Measurements from ENCODE around the gene PHTF1. TPM values are rescaled to one million over a fixed set of nuclear protein-coding genes. Genes with fewer than 3 reads are reported as not detected.

PHTF1 gene
- total RNA-seq, 1 experiment from 2014 or later, result 14.9 TPM

GRCh38 chr1:113763661-113764060 lies 4.4 kb upstream of the PHTF1 start:
- no peak for DNase-seq
- Mint-ChIP-seq H3K27me3 (ENCODE audit: unreplicated experiment) (no peaks in the 10 kb centered on the region), H3K36me3 (ENCODE audit: insufficient read depth, unreplicated experiment) (peaks cover 14% of the 10 kb centered on the region), H3K4me3 (ENCODE audit: low read depth, unreplicated experiment) (no peak overlapping the region), H3K27ac (ENCODE audit: unreplicated experiment) (no peak overlapping the region), H3K4me1 (ENCODE audit: low read depth, unreplicated experiment) (no peaks in the 10 kb centered on the region), H3K9me3 (ENCODE audit: low read depth, unreplicated experiment) (no peaks in the 10 kb centered on the region)
- no TSS peak for BruUV-seq (replicated peaks)
- no peak for TF ChIP-seq CTCF (IDR thresholded peaks at IDR 0.05; ENCODE audit: unreplicated experiment)
- CTCF ChIA-PET, result no interaction called here
- intact Hi-C loops (cut with micrococcal nuclease; ENCODE audit: unreplicated experiment), result no loop called here

GRCh38 chr1:113761937-113762336 lies 2.7 kb upstream of the PHTF1 start:
- Mint-ChIP-seq H3K36me3 (ENCODE audit: insufficient read depth, unreplicated experiment) (peaks cover 25% of the 10 kb centered on the region), H3K4me3 (ENCODE audit: low read depth, unreplicated experiment) (no peak overlapping the region), H3K27me3 (ENCODE audit: unreplicated experiment) (no peaks in the 10 kb centered on the region), H3K27ac (ENCODE audit: unreplicated experiment) (no peak overlapping the region), H3K9me3 (ENCODE audit: low read depth, unreplicated experiment) (no peaks in the 10 kb centered on the region), H3K4me1 (ENCODE audit: low read depth, unreplicated experiment) (no peaks in the 10 kb centered on the region)
- BruUV-seq (replicated peaks), result no TSS peak
- intact Hi-C loops (cut with micrococcal nuclease; ENCODE audit: unreplicated experiment), result no loop called here
- no peak for TF ChIP-seq CTCF (IDR thresholded peaks at IDR 0.05; ENCODE audit: unreplicated experiment)
- DNase-seq, result no peak
- CTCF ChIA-PET, result no interaction called here

- Mint-ChIP-seq H3K4me1 (ENCODE audit: low read depth, unreplicated experiment) (no peaks in the 10 kb centered on the region), H3K9me3 (ENCODE audit: low read depth, unreplicated experiment) (no peaks in the 10 kb centered on the region), H3K27me3 (ENCODE audit: unreplicated experiment) (no peaks in the 10 kb centered on the region), H3K36me3 (ENCODE audit: insufficient read depth, unreplicated experiment) (peaks cover 25% of the 10 kb centered on the region), H3K27ac (ENCODE audit: unreplicated experiment) (peak overlapping the region; percentile 35), H3K4me3 (ENCODE audit: low read depth, unreplicated experiment) (peak overlapping the region; percentile 71)
- TF ChIP-seq CTCF (IDR thresholded peaks at IDR 0.05; ENCODE audit: unreplicated experiment), result no peak
- intact Hi-C loops (cut with micrococcal nuclease; ENCODE audit: unreplicated experiment), result no loop called here
- no peak for DNase-seq
- no TSS peak for BruUV-seq (replicated peaks)
- CTCF ChIA-PET, result interaction anchor here (0.7 to 1.2 kb wide), 3 partner anchors 52 to 211 kb away, joined by 3 to 9 read pairs (median 4); partner anchors contain the start of gene RSBN1
These were observed 1.1 kb upstream of the PHTF1 start for GRCh38 chr1:113760102-113761080.

- no TSS peak for BruUV-seq (replicated peaks)
- CTCF ChIA-PET, result interaction anchor here (0.6 to 0.7 kb wide), 5 partner anchors 620 to 1015 kb away, joined by 3 to 5 read pairs (median 4); no protein-coding TSS in a partner anchor
- peak; percentile 61 for DNase-seq
- H3K36me3 Mint-ChIP-seq (ENCODE audit: insufficient read depth, unreplicated experiment), result peaks cover 25% of the 10 kb centered on the region
- no peak for TF ChIP-seq CTCF (IDR thresholded peaks at IDR 0.05; ENCODE audit: unreplicated experiment)
- no peaks in the 10 kb centered on the region for H3K27me3 Mint-ChIP-seq (ENCODE audit: unreplicated experiment)
- H3K4me3 Mint-ChIP-seq (ENCODE audit: low read depth, unreplicated experiment), result peak overlapping the region; percentile 71
- intact Hi-C loops (cut with micrococcal nuclease; ENCODE audit: unreplicated experiment), result no loop called here
- H3K4me1 Mint-ChIP-seq (ENCODE audit: low read depth, unreplicated experiment), result no peaks in the 10 kb centered on the region
- H3K9me3 Mint-ChIP-seq (ENCODE audit: low read depth, unreplicated experiment), result no peaks in the 10 kb centered on the region
- peak overlapping the region; percentile 35 for H3K27ac Mint-ChIP-seq (ENCODE audit: unreplicated experiment)
These were observed 504 bp downstream of the PHTF1 start for GRCh38 chr1:113758631-113759332.
